SU-DHL-6 (cell line): ENCODE data around the gene RPL11.

ENCODE experiments used
- CTCF ChIP-seq: fragments of 200-600 bp; sonication (generic); IDR thresholded peaks from one replicate; pipeline ENCODE4 v1.5.1; 2017; ENCODE audit warnings: antibody characterized with exemption, mild to moderate bottlenecking, low read length, moderate library complexity; ENCODE audit not compliant: insufficient read depth, poor library complexity, severe bottlenecking
- EZH2phosphoT487 ChIP-seq: fragments of 200-600 bp; sonication (generic), shearing (Covaris generic); conservative IDR thresholded peaks from 2 replicates; pipeline ENCODE4 v1.6.1; 2018; ENCODE audit warnings: mild to moderate bottlenecking, antibody characterized with exemption, low read length, moderate library complexity, mixed read lengths

- TF ChIP-seq CTCF (no peak), EZH2phosphoT487 (no peak)
Measured at GRCh38 chr1:23698466-23698865, 6.9 kb downstream of the RPL11 start.
